Cardiac fibroblast (primary cell): ENCODE measurements around the gene CXCR5.
A peak's percentile ranks its signal among the peaks of the same experiment; 100 is the strongest.
"Not testable (repeated sequence)": the region's sequence is repeated elsewhere in the genome, so short reads cannot be mapped to it uniquely, and the experiment has no call there.

Experiments
- DNase-seq, 2 donors: peaks; one replicate each; pipeline versions ENCODE4 v3.0.0 to v3.0.0-alpha.2; 2010; ENCODE audit warnings: low read depth in 2 of 2
- H3K4me3 ChIP-seq, 2 donors: replicated peaks in 1 of 2; 1 replicate in 1 of 2; 2 replicates in 1 of 2; pipeline ENCODE4 v1.5.1; 2011; ENCODE audit warnings: low read depth in 2 of 2, low read length in 2 of 2, mild to moderate bottlenecking in 2 of 2, moderate library complexity in 1 of 2
- CTCF ChIP-seq: IDR thresholded peaks from one replicate; pipeline ENCODE4 v1.5.1; 2011; ENCODE audit warnings: low read depth, mild to moderate bottlenecking, low read length, inconsistent platforms

Gene CXCR5, protein sequence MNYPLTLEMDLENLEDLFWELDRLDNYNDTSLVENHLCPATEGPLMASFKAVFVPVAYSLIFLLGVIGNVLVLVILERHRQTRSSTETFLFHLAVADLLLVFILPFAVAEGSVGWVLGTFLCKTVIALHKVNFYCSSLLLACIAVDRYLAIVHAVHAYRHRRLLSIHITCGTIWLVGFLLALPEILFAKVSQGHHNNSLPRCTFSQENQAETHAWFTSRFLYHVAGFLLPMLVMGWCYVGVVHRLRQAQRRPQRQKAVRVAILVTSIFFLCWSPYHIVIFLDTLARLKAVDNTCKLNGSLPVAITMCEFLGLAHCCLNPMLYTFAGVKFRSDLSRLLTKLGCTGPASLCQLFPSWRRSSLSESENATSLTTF

DNA sequence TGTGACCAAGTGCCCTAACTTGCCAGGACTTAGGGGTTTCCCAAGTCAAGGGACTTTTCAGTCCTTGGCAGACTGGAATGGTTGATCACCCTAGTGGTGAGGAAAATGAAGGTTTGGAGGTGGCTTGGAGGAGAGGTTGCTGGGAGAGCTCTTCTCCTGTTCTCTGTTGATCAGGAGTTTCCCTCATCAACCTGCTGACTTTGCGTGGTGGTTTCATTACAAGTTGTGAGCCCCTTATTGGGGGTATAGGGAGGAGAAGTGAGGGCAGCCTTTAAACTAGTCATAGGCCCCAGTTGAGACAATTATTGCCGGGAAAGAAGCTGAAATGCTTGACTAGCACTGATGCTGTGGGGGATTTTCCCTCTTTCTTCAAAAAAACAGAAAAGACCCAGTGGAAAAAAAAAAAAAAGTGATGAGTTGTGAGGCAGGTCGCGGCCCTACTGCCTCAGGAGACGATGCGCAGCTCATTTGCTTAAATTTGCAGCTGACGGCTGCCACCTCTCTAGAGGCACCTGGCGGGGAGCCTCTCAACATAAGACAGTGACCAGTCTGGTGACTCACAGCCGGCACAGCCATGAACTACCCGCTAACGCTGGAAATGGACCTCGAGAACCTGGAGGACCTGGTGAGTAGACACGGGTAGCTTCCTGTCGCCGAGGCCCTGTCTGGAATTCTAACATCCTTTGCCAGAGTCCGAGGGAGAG lies at the start of gene CXCR5:
TSS of gene CXCR5 (plus strand) at position 525 of the 704 bp plus-strand sequence. CDS start at position 575, 50 bp downstream.
- no peak for DNase-seq
- H3K4me3 ChIP-seq = no peak within 1 kb of the TSS
- TF ChIP-seq CTCF = no peak

DNA sequence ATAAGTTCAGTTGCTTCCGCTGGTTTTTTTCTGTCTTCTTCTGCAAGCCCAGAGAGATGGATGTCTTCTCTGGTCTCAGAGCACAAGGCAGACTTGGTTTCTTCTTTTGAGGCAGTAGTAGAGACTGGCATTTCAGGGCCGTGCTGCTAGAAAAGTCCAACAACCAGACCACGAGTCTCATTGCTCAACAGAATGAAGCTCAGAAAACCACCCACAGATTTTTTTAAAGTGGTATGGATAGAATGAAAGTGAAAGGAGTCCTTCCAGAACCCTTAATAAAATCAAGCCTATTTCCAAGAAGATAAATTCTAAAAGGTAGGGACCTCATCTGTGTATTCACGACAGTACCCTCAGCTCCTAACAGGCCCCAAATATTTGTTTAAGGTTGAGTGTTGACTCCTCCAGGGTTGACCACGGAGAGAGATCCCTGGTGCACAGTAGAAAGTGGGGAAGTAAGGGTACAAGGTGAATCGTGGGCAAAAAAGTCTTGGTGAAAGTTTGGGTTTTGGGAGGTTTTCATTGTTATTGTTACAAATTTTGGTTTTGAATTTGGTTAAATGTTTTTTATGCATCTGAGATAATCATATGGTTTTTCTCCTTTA lies 49.2 kb upstream of the CXCR5 start:
- no peak for TF ChIP-seq CTCF
- H3K4me3 ChIP-seq = no peak overlapping the region
- DNase-seq = peak; percentile 3 to 34

DNA sequence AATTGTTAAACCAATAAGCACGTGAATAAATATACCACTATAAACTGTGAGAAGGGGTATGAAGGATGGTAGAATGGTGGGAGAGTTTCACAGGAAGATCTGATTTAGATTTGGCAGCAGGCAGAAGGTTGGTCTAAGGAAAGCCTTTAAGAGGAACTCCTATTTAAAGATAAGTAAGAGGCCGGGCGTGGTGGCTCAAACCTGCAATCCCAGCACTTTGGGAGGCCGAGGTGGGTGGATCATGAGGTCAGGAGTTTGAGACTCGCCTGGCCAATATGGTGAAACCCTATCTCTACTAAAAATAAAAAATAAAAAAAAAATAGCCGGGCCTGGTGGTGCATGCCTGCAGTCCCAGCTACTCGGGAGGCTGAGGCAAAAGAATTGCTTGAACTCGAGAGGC lies 45.8 kb upstream of the CXCR5 start:
- no peak for DNase-seq
- no peak overlapping the region for H3K4me3 ChIP-seq
- TF ChIP-seq CTCF = no peak

GRCh38 chr11:118838905-118839553 lies 44.7 kb upstream of the CXCR5 start:
- no peak for TF ChIP-seq CTCF
- no peak for DNase-seq

GRCh38 chr11:118841469-118842242 lies 42.0 kb upstream of the CXCR5 start:
- no peak overlapping the region for H3K4me3 ChIP-seq
- no peak for TF ChIP-seq CTCF
- no peak for DNase-seq

More at GRCh38 chr11:118838905-118839553, 44.7 kb upstream of the CXCR5 start:
- no peak overlapping the region for H3K4me3 ChIP-seq

DNA sequence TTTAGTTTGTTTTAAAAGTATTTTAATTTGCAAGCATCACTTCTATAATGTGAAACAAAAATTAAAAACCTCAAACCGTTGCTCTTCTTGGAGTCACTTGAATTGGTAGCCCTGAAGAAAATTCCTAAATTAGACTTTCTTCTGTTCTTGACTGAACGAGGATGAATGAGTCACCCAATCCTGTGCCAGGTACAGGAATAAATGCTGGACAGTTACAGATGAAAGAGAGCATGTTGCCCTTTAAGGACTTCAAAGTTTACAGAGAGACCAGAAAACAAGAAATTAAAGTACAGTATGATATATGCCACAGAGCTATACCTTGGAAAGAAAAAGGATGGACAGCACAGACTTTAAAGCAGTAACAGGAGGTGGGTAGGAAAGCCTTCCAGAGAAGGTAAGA lies 41.3 kb upstream of the CXCR5 start:
- H3K4me3 ChIP-seq = no peak overlapping the region
- no peak for TF ChIP-seq CTCF
- peak; percentile 17 to 45 for DNase-seq

DNA sequence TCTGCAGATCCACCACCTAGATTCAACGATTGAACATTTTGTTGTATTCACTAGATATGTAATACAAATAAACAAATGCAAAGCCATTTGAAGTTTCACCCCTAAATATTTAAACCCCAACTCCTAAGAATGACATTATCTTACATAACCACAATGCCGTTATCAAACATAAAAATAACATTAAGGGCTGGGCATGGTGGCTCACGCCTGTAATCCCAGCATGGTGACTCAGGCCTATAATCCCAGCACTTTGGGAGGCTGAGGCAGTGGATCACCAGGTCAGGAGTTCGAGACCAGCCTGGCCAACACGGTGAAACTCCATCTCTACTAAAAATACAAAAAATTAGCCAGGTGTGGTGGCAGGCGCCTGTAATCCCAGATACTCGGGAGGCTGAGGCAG lies 40.8 kb upstream of the CXCR5 start:
- DNase-seq, H3K4me3 ChIP-seq: not testable (repeated sequence)
